HG03520 (cell line): Measurements from ENCODE around the gene SYNGR1.

Source experiments
- ATAC-seq: cut with Tn5 transposase; IDR thresholded peaks from one replicate; pipeline ENCODE4 v1.9.1; 2021; ENCODE audit warnings: mild to moderate bottlenecking, moderate library complexity; ENCODE audit not compliant: unreplicated experiment

Gene SYNGR1

GRCh38 chr22:39427751-39428596 is 78.2 kb downstream of the SYNGR1 start:
- ATAC-seq: no peak

GRCh38 chr22:39428597-39429071 is 78.8 kb downstream of the SYNGR1 start:
- no peak for ATAC-seq

- ATAC-seq: no peak
Observed at GRCh38 chr22:39429186-39429585, 79.4 kb downstream of the SYNGR1 start.

DNA sequence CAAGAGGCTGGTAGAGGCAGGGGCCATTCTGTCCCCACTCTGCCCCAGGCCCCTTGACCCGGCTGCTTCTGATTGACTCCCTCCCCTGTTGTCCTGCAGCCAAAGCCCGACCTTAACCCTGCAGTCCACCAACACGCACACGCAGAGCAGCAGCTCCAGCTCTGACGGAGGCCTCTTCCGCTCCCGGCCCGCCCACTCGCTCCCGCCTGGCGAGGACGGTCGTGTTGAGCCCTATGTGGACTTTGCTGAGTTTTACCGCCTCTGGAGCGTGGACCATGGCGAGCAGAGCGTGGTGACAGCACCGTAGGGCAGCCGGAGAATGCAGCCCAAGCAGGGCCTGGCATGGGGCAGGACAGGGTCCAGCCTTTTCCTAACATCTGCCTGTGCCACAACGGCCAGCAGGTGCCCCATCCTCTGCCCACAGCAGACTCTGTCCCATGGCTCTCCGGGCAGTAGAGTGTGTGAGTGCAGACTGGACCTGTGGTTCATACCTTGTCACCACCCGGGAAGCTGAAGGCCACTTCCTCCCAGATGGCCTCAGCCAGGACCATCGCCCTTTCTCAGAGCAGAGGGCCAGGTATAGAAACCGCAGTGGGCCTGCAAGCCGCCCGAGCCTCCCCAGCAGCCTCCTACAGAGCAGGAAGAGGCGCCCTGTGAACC is 80.3 kb downstream of the SYNGR1 start:
- ATAC-seq: no peak

- ATAC-seq: no peak
Observed at GRCh38 chr22:39430576-39431150, 80.9 kb downstream of the SYNGR1 start.

GRCh38 chr22:39431216-39431801 is 81.5 kb downstream of the SYNGR1 start:
- ATAC-seq: no peak

- no peak for ATAC-seq
Observed at GRCh38 chr22:39431821-39432251, 82.0 kb downstream of the SYNGR1 start.

GRCh38 chr22:39432361-39432811 is 82.6 kb downstream of the SYNGR1 start:
- no peak for ATAC-seq

DNA sequence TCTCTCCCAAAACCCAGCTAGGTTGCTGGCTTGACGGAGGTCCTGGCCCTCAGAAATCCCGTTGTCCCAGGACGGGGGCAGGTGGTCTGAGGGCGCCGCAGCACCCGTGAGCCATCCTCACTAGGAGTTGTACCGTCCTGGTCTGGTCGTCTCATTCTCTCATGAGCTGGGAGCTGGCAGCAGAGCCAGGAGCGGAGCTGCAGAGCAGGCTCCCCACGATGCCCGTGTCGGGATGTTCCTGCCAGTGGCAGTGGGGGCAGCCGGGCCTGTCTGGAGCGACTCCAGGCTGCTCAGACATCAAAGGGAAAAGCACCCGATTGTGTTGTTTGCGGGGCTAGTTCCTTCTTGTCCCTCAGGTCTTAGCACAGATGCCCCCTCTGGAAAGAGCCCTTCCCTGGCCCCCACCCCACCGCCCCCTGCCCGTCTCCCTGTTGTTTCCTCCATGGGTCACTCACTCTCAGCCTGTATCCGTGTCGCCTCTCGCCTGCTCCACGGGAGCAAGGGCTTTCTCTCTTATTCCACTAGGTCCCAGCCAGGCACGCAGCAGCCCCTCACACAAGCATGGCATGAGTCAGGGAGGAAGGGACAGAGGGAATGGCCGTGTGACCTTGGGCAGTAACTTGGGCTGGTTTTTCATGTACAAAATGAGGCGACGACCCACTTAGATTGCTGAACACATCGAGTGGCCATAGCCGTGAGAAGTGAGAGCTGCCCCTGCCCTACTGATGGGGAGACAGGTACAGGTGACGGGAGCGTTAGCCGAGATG is 83.9 kb downstream of the SYNGR1 start:
- no peak for ATAC-seq

- no peak for ATAC-seq
Observed at GRCh38 chr22:39434243-39434653, 84.5 kb downstream of the SYNGR1 start.

- ATAC-seq: no peak
Observed at GRCh38 chr22:39434721-39435120, 84.9 kb downstream of the SYNGR1 start.
